Stomach smooth muscle (tissue), 2 donors: ENCODE results near the gene THBS3.
A peak's percentile ranks its signal among the peaks of the same experiment; 100 is the strongest.

ENCODE experiments used
- H3K27ac ChIP-seq: one replicate; pipeline ENCODE4 v1.7.0; 2013; ENCODE audit warnings: mild to moderate bottlenecking, low read length, inconsistent platforms
- H3K27me3 ChIP-seq, 2 donors: one replicate each; pipeline ENCODE4 v1.7.0; 2013; ENCODE audit warnings: low read length in 2 of 2; ENCODE audit not compliant: insufficient read depth in 2 of 2, control insufficient read depth in 1 of 2
- H3K36me3 ChIP-seq, 2 donors: one replicate each; pipeline ENCODE4 v1.7.0; 2013; ENCODE audit warnings: low read length in 2 of 2; ENCODE audit not compliant: control insufficient read depth in 2 of 2, insufficient read depth in 2 of 2
- H3K4me1 ChIP-seq: one replicate; pipeline ENCODE4 v1.7.0; 2013; ENCODE audit warnings: low read length; ENCODE audit not compliant: control insufficient read depth, insufficient read depth
- H3K4me3 ChIP-seq, 2 donors: one replicate each; pipeline ENCODE4 v1.7.0; 2013; ENCODE audit warnings: low read length in 2 of 2
- H3K9ac ChIP-seq, 2 donors: one replicate each; pipeline ENCODE4 v1.7.0; 2013; ENCODE audit warnings: low read length in 2 of 2, mild to moderate bottlenecking in 1 of 2
- H3K9me3 ChIP-seq, 2 donors: one replicate each; pipeline ENCODE4 v1.7.0; 2013; ENCODE audit warnings: low read length in 2 of 2; ENCODE audit not compliant: control insufficient read depth in 2 of 2
- donor health status: healthy.
- donor health status: Pancreatic carcinoma.

The THBS3 gene

DNA sequence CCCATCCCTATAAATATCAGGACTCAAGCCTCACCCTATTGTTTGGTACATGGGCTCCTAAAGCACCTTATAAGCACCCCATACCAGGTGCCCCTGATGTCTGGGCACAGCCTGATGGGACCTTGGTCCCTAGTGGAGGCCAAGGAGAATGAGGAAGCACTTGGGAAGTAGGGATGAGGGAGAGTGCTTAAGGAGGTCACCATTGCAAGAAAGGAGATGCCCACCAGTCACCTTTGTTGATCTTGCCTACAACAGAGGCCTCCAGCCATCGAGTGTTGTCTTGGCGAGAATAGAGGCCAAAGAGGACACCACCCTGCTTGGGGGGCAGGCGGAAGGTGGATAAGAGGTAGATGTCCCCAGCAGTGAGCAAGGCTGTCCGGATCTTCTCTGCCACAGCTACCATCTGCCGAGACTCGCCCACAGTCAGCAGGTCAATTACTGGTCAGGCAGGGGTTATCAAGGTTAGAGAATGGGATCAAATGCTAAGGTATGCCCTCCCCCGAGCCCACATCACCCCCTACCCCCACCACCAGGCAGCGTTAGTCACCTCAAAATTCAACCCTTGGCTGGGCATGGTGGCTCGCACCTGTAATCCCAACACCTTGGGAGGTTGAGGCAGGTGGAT, 1.6 kb downstream of the THBS3 start:
- peaks cover 25 to 33% of the 10 kb centered on the region in 2 donors for H3K36me3 ChIP-seq
- no peaks in the 10 kb centered on the region for H3K27me3 ChIP-seq
- H3K9me3 ChIP-seq: no peaks in the 10 kb centered on the region
- H3K4me1 ChIP-seq: peaks cover 50% of the 10 kb centered on the region
- H3K4me3 ChIP-seq: no peak overlapping the region
- peak overlapping the region; percentile 99 for H3K27ac ChIP-seq
- H3K9ac ChIP-seq: peak overlapping the region; percentile 36 to 51

GRCh38 chr1:155205035-155205434, 2.7 kb downstream of the THBS3 start:
- Histone ChIP-seq H3K4me1 (peaks cover 43% of the 10 kb centered on the region), H3K36me3 (peaks cover 35 to 36% of the 10 kb centered on the region in 2 donors), H3K27me3 (no peaks in the 10 kb centered on the region), H3K27ac (no peak overlapping the region), H3K9me3 (no peaks in the 10 kb centered on the region), H3K4me3 (no peak overlapping the region), H3K9ac (no peak overlapping the region)

GRCh38 chr1:155202731-155203515, 4.8 kb downstream of the THBS3 start:
- Histone ChIP-seq H3K36me3 (peaks cover 47% of the 10 kb centered on the region in 2 donors), H3K4me3 (no peak overlapping the region), H3K9ac (no peak overlapping the region), H3K9me3 (no peaks in the 10 kb centered on the region), H3K4me1 (peaks cover 27% of the 10 kb centered on the region), H3K27me3 (no peaks in the 10 kb centered on the region), H3K27ac (peak overlapping the region; percentile 18)

GRCh38 chr1:155202198-155202597, 5.5 kb downstream of the THBS3 start:
- Histone ChIP-seq H3K4me3 (no peak overlapping the region), H3K27ac (no peak overlapping the region), H3K9me3 (no peaks in the 10 kb centered on the region), H3K36me3 (peaks cover 54% of the 10 kb centered on the region in 2 donors), H3K4me1 (peaks cover 20% of the 10 kb centered on the region), H3K27me3 (no peaks in the 10 kb centered on the region), H3K9ac (no peak overlapping the region)

DNA sequence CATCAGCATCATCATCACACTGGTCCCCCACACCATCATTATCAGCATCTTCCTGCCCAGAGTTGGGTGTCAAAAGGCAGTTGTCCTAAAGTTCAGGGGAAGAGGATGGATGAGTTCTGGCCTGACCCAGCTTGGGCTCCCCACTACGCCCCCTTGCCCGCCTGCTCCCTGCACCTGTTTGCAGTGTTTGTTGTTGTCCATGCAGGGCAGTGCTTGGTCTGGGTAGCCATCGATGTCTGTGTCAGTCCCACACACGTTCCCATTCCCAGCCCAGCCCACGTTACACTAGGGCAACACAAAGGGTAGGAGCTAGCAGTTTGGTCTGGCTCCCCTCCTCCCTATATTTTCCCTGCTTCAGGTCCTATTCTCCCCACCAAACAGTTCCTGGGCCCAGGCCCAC, 6.8 kb downstream of the THBS3 start:
- Histone ChIP-seq H3K27me3 (no peaks in the 10 kb centered on the region), H3K4me1 (peaks cover 17% of the 10 kb centered on the region), H3K27ac (no peak overlapping the region), H3K9ac (peak overlapping the region in 1 of 2 donors; percentile 42), H3K4me3 (no peak overlapping the region), H3K36me3 (peaks cover 58 to 60% of the 10 kb centered on the region in 2 donors), H3K9me3 (no peaks in the 10 kb centered on the region)

- H3K27me3 ChIP-seq: no peaks in the 10 kb centered on the region
- H3K4me1 ChIP-seq: peaks cover 15% of the 10 kb centered on the region
- peak overlapping the region in 1 of 2 donors; percentile 17 for H3K9ac ChIP-seq
- H3K4me3 ChIP-seq: no peak overlapping the region
- no peak overlapping the region for H3K27ac ChIP-seq
- no peaks in the 10 kb centered on the region for H3K9me3 ChIP-seq
- H3K36me3 ChIP-seq: peaks cover 52 to 55% of the 10 kb centered on the region in 2 donors
Measured at GRCh38 chr1:155199792-155200191, 7.9 kb downstream of the THBS3 start.

GRCh38 chr1:155198547-155198906, 9.2 kb downstream of the THBS3 start:
- H3K4me1 ChIP-seq: peaks cover 25% of the 10 kb centered on the region
- no peak overlapping the region for H3K4me3 ChIP-seq
- H3K36me3 ChIP-seq: peaks cover 51 to 53% of the 10 kb centered on the region in 2 donors
- H3K27me3 ChIP-seq: no peaks in the 10 kb centered on the region
- H3K27ac ChIP-seq: no peak overlapping the region
- H3K9ac ChIP-seq: no peak overlapping the region
- H3K9me3 ChIP-seq: no peaks in the 10 kb centered on the region

DNA sequence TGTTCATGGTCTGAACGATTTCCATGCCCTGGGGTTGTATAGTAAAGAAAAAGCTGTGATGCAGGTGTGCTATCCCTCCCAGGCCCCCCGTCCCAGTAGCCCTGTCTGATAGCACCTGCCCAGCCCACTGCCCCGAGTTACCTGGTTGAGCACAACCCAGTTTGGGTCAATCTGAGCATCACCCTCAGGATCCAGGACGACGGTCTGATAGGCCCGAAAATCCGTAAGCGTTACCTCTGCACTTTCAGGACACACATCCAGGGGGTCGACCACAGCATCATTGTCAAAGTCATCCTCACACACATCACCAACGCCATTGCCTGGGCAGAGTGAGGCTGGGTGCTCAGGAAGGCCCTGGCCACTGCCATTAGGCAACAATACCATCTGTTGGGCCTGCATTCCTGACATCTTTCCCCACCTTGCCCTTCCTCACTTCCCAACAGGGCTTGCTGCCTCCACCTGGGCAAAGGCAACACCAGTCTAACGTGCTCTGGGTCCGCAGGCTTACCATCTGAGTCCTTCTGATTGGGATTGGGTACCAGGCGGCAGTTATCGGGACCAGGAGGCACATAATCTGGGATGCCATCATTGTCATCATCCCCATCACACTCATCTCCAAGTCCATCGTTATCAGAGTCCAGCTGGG, 9.7 kb downstream of the THBS3 start:
- peaks cover 30% of the 10 kb centered on the region for H3K4me1 ChIP-seq
- H3K27ac ChIP-seq: no peak overlapping the region
- no peaks in the 10 kb centered on the region for H3K27me3 ChIP-seq
- no peak overlapping the region for H3K9ac ChIP-seq
- no peak overlapping the region for H3K4me3 ChIP-seq
- H3K36me3 ChIP-seq: peaks cover 46 to 49% of the 10 kb centered on the region in 2 donors
- H3K9me3 ChIP-seq: no peaks in the 10 kb centered on the region

DNA sequence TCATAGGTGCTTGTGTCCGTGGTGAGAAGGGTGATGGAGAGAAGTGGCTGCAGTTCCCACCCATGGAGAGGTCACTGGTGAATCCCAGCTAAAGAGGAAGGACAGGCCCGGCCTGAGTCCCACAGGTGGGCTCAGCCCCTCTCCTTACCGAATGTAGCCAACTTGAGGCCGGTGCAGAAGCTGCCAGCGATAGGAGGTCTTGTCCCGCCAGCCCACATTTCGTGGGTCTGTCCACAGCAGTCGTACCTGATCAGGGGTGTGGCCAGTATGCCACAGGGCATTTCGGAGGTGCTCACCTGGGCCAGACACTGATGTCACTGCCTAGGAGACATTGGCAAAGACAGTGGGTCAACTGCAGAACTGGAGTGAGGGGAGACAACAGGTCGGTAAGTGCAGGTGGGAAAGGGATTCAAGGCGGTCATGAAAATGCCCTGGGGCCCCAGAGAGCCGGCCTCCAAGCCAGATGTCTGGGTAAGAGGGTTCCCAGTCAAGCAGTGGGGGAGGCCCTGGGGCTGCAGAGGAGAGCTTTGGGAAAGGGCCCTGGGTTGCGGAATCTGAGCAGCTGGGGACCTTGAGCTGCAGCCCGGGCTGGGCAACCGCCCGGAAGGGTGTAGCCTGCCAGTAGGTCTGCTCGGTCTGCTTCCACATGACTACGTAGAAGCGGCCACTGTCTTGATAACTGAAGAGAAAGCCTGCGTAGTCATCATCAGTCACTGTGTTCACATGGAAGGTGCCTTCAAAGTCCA, 10.6 kb downstream of the THBS3 start:
- no peaks in the 10 kb centered on the region for H3K27me3 ChIP-seq
- no peak overlapping the region for H3K4me3 ChIP-seq
- no peak overlapping the region for H3K9ac ChIP-seq
- H3K27ac ChIP-seq: no peak overlapping the region
- H3K36me3 ChIP-seq: peaks cover 41 to 43% of the 10 kb centered on the region in 2 donors
- peaks cover 39% of the 10 kb centered on the region for H3K4me1 ChIP-seq
- no peaks in the 10 kb centered on the region for H3K9me3 ChIP-seq

GRCh38 chr1:155196103-155196892, 11.4 kb downstream of the THBS3 start:
- Histone ChIP-seq H3K36me3 (peaks cover 35 to 36% of the 10 kb centered on the region in 2 donors), H3K4me3 (no peak overlapping the region), H3K27me3 (no peaks in the 10 kb centered on the region), H3K9me3 (no peaks in the 10 kb centered on the region), H3K9ac (peak overlapping the region; percentile 42 to 83), H3K4me1 (peaks cover 39% of the 10 kb centered on the region), H3K27ac (peak overlapping the region; percentile 96)
